SU-DHL-6 (cell line): ENCODE data around the gene TMEM60.

ENCODE experiments used
- H2AFZ ChIP-seq: fragments of 200-600 bp; sonication (generic); 2 replicates; pipeline ENCODE4 v1.6.1; 2014; ENCODE audit warnings: low read depth, mild to moderate bottlenecking, moderate library complexity, mixed read lengths, antibody characterized with exemption, low read length; ENCODE audit not compliant: severe bottlenecking
- H3F3A ChIP-seq: fragments of 200-600 bp; shearing (Covaris generic); 2 replicates; pipeline ENCODE4 v1.6.0; 2016; ENCODE audit warnings: antibody characterized with exemption, mild to moderate bottlenecking; ENCODE audit not compliant: insufficient read depth
- H3K27ac ChIP-seq: fragments of 200-600 bp; sonication (generic); 2 replicates; pipeline ENCODE4 v1.5.1; 2016; ENCODE audit warnings: low read depth, mild to moderate bottlenecking, low read length, moderate library complexity, mixed read lengths
- H3K27me3 ChIP-seq: fragments of 200-600 bp; sonication (generic), shearing (Covaris generic); 2 replicates; pipeline ENCODE4 v1.6.0; 2014; ENCODE audit warnings: mild to moderate bottlenecking, low read length
- H3K36me3 ChIP-seq: fragments of 200-600 bp; sonication (generic); 2 replicates; pipeline ENCODE4 v1.6.1; 2014; ENCODE audit warnings: mild to moderate bottlenecking, low read length, mixed read lengths
- H3K4me2 ChIP-seq: fragments of 300-600, 200-600 bp; shearing (Covaris generic), sonication (generic); 2 replicates; pipeline ENCODE4 v1.6.0; 2014; ENCODE audit warnings: low read length, low read depth, mild to moderate bottlenecking; ENCODE audit not compliant: poor library complexity, severe bottlenecking
- H3K4me3 ChIP-seq: fragments of 200-600 bp; sonication (generic); 2 replicates; pipeline ENCODE4 v1.5.1; 2014; ENCODE audit warnings: antibody characterized with exemption, low read length, mild to moderate bottlenecking, mixed read lengths; ENCODE audit not compliant: insufficient read depth, poor library complexity, severe bottlenecking
- H3K79me2 ChIP-seq: fragments of 200-600 bp; sonication (generic); 2 replicates; pipeline ENCODE4 v1.6.1; 2014; ENCODE audit warnings: mild to moderate bottlenecking, low read length, moderate library complexity; ENCODE audit not compliant: insufficient read depth
- H3K9ac ChIP-seq: fragments of 200-600 bp; sonication (generic); 2 replicates; pipeline ENCODE4 v1.7.0; 2014; ENCODE audit warnings: mild to moderate bottlenecking, low read length
- H3K9me2 ChIP-seq: fragments of 200-600 bp; sonication (generic); replicated peaks from 2 replicates; pipeline ENCODE4 v1.6.1; 2014; ENCODE audit warnings: low read length; ENCODE audit not compliant: insufficient read depth
- H3K9me3 ChIP-seq: fragments of 200-600 bp; sonication (generic); 2 replicates; pipeline ENCODE4 v1.6.1; 2014; ENCODE audit warnings: low read length, mixed read lengths; ENCODE audit not compliant: insufficient read depth
- H4K20me1 ChIP-seq: fragments of 200-600 bp; sonication (generic); 2 replicates; pipeline ENCODE4 v1.6.1; 2014; ENCODE audit warnings: low read depth, mild to moderate bottlenecking, antibody characterized with exemption, low read length, moderate library complexity, mixed read lengths
- EZH2phosphoT487 ChIP-seq: fragments of 200-600 bp; sonication (generic), shearing (Covaris generic); conservative IDR thresholded peaks from 2 replicates; pipeline ENCODE4 v1.6.1; 2018; ENCODE audit warnings: mild to moderate bottlenecking, antibody characterized with exemption, low read length, moderate library complexity, mixed read lengths
- TF ChIP-seq, protein P1 (sequence below): fragments of 200-600 bp; sonication (generic); IDR thresholded peaks from one replicate; pipeline ENCODE4 v1.5.1; 2017; ENCODE audit warnings: antibody characterized with exemption, mild to moderate bottlenecking, low read length, moderate library complexity; ENCODE audit not compliant: insufficient read depth, poor library complexity, severe bottlenecking

TMEM60 gene

DNA sequence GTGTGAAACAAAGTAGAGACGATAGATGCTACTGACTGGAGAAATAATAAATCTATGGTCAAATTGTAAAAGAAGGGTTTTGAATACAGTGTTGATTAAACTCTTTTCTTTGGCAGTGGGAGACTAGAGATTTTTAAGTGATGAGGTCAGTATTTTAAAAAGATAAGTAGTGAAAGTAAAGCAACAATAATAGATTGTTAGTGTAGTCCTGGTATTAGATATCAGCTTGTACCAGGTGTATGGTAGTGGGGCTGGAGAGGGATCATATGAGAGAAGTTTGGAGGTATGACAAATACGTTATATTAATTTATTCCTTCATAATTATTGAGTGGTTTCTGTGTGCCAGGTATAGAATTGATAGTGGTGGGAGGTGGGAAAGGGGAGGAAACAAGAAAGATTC, 25.6 kb upstream of the TMEM60 start:
- TF ChIP-seq EZH2phosphoT487: no peak
- TF ChIP-seq, protein P1, sequence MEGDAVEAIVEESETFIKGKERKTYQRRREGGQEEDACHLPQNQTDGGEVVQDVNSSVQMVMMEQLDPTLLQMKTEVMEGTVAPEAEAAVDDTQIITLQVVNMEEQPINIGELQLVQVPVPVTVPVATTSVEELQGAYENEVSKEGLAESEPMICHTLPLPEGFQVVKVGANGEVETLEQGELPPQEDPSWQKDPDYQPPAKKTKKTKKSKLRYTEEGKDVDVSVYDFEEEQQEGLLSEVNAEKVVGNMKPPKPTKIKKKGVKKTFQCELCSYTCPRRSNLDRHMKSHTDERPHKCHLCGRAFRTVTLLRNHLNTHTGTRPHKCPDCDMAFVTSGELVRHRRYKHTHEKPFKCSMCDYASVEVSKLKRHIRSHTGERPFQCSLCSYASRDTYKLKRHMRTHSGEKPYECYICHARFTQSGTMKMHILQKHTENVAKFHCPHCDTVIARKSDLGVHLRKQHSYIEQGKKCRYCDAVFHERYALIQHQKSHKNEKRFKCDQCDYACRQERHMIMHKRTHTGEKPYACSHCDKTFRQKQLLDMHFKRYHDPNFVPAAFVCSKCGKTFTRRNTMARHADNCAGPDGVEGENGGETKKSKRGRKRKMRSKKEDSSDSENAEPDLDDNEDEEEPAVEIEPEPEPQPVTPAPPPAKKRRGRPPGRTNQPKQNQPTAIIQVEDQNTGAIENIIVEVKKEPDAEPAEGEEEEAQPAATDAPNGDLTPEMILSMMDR: no peak
- Histone ChIP-seq H3F3A (peaks cover 67% of the 10 kb centered on the region), H3K79me2 (peaks cover 95% of the 10 kb centered on the region), H3K36me3 (peaks cover 20% of the 10 kb centered on the region), H3K9me3 (peaks cover 12% of the 10 kb centered on the region; the same call in 1 of the 2 replicates), H3K27me3 (no peaks in the 10 kb centered on the region), H3K4me2 (peak overlapping the region; percentile 97), H3K4me3 (peak overlapping the region; percentile 36), H3K9ac (peak overlapping the region; percentile 45), H3K9me2 (no peaks in the 10 kb centered on the region), H2AFZ (no peak overlapping the region), H3K27ac (peak overlapping the region; percentile 97), H4K20me1 (no peaks in the 10 kb centered on the region; the same call in 1 of the 2 replicates)

DNA sequence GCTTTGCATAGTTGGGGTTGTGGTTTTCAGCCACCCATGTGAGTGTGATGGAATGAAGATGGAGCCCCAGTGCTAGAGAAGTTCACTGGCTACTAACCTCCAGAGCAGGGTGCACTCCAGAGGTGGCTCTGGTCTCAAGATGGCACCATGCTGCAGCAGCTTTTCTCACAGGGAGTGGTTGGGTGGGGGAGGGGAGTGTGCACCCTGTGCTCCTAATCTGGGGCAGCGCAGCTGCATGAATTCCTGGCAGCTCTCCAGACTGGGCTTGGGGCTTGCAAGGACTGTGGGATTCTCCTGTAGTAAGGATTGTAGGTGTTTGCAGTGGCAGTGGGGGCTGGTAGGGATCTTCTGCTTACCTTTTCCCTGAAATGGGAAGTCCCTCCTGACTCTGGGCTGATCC, 24.0 kb upstream of the TMEM60 start:
- H3K79me2 ChIP-seq: peaks cover 95% of the 10 kb centered on the region
- peak overlapping the region; percentile 83 for H3K27ac ChIP-seq
- peak overlapping the region; percentile 37 for H3K9ac ChIP-seq
- H3K4me2 ChIP-seq: peak overlapping the region; percentile 49
- H3K4me3 ChIP-seq: peak overlapping the region; percentile 6
- no peaks in the 10 kb centered on the region for H3K27me3 ChIP-seq
- peaks cover 12% of the 10 kb centered on the region; the same call in 1 of the 2 replicates for H3K9me3 ChIP-seq
- H2AFZ ChIP-seq: no peak overlapping the region
- no peaks in the 10 kb centered on the region for H3K9me2 ChIP-seq
- peaks cover 25% of the 10 kb centered on the region for H3K36me3 ChIP-seq
- no peak for TF ChIP-seq EZH2phosphoT487
- TF ChIP-seq, protein P1: no peak
- H3F3A ChIP-seq: peaks cover 61% of the 10 kb centered on the region
- no peaks in the 10 kb centered on the region; the same call in 1 of the 2 replicates for H4K20me1 ChIP-seq

DNA sequence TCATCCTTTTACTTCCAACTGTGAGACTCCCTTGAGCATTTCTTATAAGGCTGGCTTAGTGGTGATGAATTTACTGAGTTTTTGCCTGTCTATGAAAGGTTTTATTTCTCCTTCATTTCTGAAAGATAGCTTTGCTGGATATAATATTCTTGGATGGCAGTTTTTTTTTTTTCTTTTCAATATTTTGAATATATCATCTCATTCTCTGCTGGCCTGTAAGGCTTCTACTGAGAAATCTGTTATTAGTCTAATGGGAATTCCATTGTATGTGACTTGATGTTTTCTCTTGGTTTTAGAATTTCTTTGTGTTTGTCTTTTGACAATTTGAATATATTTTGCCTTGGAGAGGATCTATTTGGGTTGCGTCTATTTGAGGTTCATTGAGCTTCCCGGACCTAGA, 22.7 kb upstream of the TMEM60 start:
- H4K20me1 ChIP-seq: peaks cover under 1% of the 10 kb centered on the region; the same call in 1 of the 2 replicates
- H3F3A ChIP-seq: peaks cover 49% of the 10 kb centered on the region
- H3K9ac ChIP-seq: no peak overlapping the region
- H3K27me3 ChIP-seq: no peaks in the 10 kb centered on the region
- peaks cover 37% of the 10 kb centered on the region for H3K36me3 ChIP-seq
- H3K4me2 ChIP-seq: peak overlapping the region; percentile 49
- no peak for TF ChIP-seq EZH2phosphoT487
- TF ChIP-seq, protein P1: no peak
- peak overlapping the region; percentile 83; the same call in 1 of the 2 replicates for H3K27ac ChIP-seq
- H2AFZ ChIP-seq: no peak overlapping the region
- H3K79me2 ChIP-seq: peaks cover 95% of the 10 kb centered on the region
- no peaks in the 10 kb centered on the region for H3K9me2 ChIP-seq
- H3K4me3 ChIP-seq: no peak overlapping the region
- peaks cover 12% of the 10 kb centered on the region; the same call in 1 of the 2 replicates for H3K9me3 ChIP-seq
